ENCODE results near the gene FBXL17. TPM values are rescaled to one million over a fixed set of nuclear protein-coding genes. Genes with fewer than 3 reads are reported as not detected.

Gene FBXL17
- total RNA-seq, 4 donors from 2014 or later: 14.9 to 62.5 (median 20.6) TPM

DNA sequence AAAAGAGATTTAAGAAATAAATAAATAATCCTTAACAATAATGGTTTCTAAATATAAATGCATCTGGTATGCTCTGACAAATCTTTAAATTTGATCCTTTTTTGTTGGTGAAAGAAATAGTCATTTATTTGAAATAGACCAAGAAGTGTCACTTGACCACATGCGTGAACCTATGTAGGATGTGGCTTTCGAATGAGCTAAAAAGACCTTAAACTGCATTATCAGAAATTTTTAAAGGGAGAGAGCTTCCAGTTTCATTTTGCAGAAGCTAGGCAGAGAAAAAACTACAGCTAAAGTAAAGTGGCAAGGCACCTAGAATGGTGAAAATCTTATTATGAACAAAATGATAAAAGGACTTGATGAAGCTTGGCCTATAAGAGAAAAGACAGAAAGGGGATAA, 402.0 kb downstream of the FBXL17 start:
- WGBS: 86% methylated on average over 2 of the region's 2 CpGs
- TF ChIP-seq, protein P1, sequence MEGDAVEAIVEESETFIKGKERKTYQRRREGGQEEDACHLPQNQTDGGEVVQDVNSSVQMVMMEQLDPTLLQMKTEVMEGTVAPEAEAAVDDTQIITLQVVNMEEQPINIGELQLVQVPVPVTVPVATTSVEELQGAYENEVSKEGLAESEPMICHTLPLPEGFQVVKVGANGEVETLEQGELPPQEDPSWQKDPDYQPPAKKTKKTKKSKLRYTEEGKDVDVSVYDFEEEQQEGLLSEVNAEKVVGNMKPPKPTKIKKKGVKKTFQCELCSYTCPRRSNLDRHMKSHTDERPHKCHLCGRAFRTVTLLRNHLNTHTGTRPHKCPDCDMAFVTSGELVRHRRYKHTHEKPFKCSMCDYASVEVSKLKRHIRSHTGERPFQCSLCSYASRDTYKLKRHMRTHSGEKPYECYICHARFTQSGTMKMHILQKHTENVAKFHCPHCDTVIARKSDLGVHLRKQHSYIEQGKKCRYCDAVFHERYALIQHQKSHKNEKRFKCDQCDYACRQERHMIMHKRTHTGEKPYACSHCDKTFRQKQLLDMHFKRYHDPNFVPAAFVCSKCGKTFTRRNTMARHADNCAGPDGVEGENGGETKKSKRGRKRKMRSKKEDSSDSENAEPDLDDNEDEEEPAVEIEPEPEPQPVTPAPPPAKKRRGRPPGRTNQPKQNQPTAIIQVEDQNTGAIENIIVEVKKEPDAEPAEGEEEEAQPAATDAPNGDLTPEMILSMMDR (IDR thresholded peaks at IDR 0.05): no peak
- TF ChIP-seq POLR2A (IDR thresholded peaks at IDR 0.05): no peak
- no peak for TF ChIP-seq POLR2AphosphoS5 (IDR thresholded peaks at IDR 0.05)
- TF ChIP-seq EP300 (IDR thresholded peaks at IDR 0.05): no peak
- Histone ChIP-seq H3K27me3 (no peaks in the 10 kb centered on the region), H3K4me3 (no peak overlapping the region), H3K4me1 (no peaks in the 10 kb centered on the region), H3K36me3 (no peaks in the 10 kb centered on the region), H3K27ac (no peak overlapping the region), H3K9me3 (no peaks in the 10 kb centered on the region)
- DNase-seq (ENCODE audit: low spot score in 2 of 2): no peak

DNA sequence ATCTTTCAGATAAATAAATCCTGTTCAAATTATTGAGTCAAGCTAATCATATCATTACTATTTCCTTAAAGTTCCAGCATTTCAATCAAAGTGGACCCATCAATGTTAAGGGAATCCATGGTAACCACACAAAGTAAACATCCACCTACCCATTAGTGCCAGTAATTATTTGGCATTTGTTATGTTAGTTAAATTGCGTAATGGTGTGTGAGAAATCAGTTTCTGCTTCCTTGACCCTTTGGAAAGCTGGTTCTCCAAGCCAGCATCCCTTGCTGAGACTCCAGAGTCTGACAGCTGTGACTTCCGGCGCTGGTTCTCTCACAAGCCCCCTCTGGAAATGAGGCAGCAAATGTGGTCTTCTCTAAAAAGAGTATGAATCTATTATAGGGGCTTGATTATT, 402.6 kb downstream of the FBXL17 start:
- Histone ChIP-seq H3K4me3 (no peak overlapping the region), H3K9me3 (no peaks in the 10 kb centered on the region), H3K36me3 (no peaks in the 10 kb centered on the region), H3K27me3 (no peaks in the 10 kb centered on the region), H3K4me1 (no peaks in the 10 kb centered on the region), H3K27ac (no peak overlapping the region)
- no peak for DNase-seq (ENCODE audit: low spot score in 2 of 2)
- TF ChIP-seq POLR2A (IDR thresholded peaks at IDR 0.05) (no peak), POLR2AphosphoS5 (IDR thresholded peaks at IDR 0.05) (no peak), EP300 (IDR thresholded peaks at IDR 0.05) (no peak)
- TF ChIP-seq, protein P1 (IDR thresholded peaks at IDR 0.05): no peak
- 90% methylated on average over 3 of the region's 3 CpGs for WGBS

DNA sequence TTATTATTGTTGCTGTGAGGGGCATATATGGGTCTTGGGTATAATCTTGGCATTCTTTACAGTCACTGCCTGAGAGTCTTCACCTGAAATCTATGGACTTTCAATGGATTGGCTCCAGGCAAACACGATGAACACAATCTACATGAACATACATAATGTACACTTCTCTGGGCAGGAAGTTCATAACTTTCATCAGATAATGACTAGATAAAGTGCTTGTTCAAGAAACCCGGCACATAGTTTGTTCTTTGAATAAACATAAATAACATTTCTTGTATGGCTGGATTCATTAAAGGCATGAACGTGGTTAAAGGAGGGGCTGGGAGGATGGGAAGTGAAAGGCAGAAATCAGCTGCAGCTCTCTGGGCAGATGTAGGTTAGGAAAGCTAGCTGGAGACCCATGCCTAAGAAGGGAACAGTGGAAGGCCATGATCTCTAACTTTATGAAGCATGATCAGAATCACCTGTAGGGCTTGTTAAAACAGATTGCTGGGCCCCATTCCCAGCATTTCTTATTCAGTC, 404.3 kb downstream of the FBXL17 start:
- Histone ChIP-seq H3K27ac (no peak overlapping the region), H3K4me1 (no peaks in the 10 kb centered on the region), H3K27me3 (no peaks in the 10 kb centered on the region), H3K4me3 (no peak overlapping the region), H3K9me3 (no peaks in the 10 kb centered on the region), H3K36me3 (no peaks in the 10 kb centered on the region)
- DNase-seq (ENCODE audit: low spot score in 2 of 2): no peak
- TF ChIP-seq POLR2AphosphoS5 (IDR thresholded peaks at IDR 0.05): no peak
- TF ChIP-seq POLR2A (IDR thresholded peaks at IDR 0.05): no peak
- TF ChIP-seq, protein P1 (IDR thresholded peaks at IDR 0.05): no peak
- TF ChIP-seq EP300 (IDR thresholded peaks at IDR 0.05): no peak
- 63% methylated on average over 3 of the region's 3 CpGs for WGBS

DNA sequence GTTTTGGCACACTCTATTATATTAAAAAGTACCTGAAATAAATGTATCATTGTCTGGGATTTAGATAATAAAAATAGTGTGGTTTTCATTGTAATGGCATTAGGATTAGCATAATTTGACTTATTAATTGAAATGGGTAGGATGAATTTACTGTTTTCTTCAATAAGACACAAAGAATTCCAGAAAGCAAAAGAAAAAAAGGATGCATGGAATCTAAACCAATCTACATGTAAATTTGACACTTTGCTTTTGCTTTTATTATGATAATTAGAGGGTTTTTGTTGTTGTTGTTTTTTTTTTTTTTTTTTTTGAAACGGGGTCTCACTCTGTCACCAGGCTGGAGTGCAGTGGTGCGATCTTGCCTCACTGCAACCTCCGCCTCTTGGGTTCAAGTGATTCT, 406.3 kb downstream of the FBXL17 start:
- no peaks in the 10 kb centered on the region for H3K4me1 ChIP-seq
- no peaks in the 10 kb centered on the region for H3K27me3 ChIP-seq
- no peak for DNase-seq (ENCODE audit: low spot score in 2 of 2)
- no peaks in the 10 kb centered on the region for H3K9me3 ChIP-seq
- WGBS: 76% methylated on average over 3 of the region's 3 CpGs
- no peaks in the 10 kb centered on the region for H3K36me3 ChIP-seq
- TF ChIP-seq, protein P1 (IDR thresholded peaks at IDR 0.05): no peak
- no peak for TF ChIP-seq EP300 (IDR thresholded peaks at IDR 0.05)
- TF ChIP-seq POLR2AphosphoS5 (IDR thresholded peaks at IDR 0.05): no peak
- no peak overlapping the region for H3K4me3 ChIP-seq
- H3K27ac ChIP-seq: no peak overlapping the region

DNA sequence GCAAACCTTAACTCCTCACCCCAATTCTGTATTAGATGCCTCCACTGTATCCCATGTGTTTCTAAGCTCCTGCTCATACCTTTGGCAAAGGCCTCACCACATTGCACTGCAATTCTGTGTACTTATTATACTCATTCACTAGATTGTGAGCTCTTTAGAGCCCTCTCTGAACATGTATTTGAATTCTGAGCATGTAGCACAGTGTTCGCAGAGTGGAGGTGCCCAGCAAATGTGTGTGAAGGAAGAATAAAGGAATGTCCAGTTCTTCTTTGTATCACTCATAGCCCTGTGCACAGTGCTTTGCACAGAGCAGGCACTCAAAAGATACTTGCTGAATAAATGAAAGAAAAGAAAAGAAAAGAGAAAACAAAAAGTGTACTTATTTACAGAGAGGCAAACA, 410.1 kb downstream of the FBXL17 start:
- no peaks in the 10 kb centered on the region for H3K9me3 ChIP-seq
- no peaks in the 10 kb centered on the region for H3K36me3 ChIP-seq
- TF ChIP-seq, protein P1 (IDR thresholded peaks at IDR 0.05): no peak
- TF ChIP-seq POLR2A (IDR thresholded peaks at IDR 0.05): no peak
- TF ChIP-seq POLR2AphosphoS5 (IDR thresholded peaks at IDR 0.05): no peak
- TF ChIP-seq EP300 (IDR thresholded peaks at IDR 0.05): no peak
- no peaks in the 10 kb centered on the region for H3K4me1 ChIP-seq
- H3K27me3 ChIP-seq: no peaks in the 10 kb centered on the region
- no peak overlapping the region for H3K4me3 ChIP-seq
- DNase-seq (ENCODE audit: low spot score in 2 of 2): no peak
- WGBS: 96% methylated on average over 1 of the region's 1 CpG
- no peak overlapping the region for H3K27ac ChIP-seq
